ENCODE measurements around the gene TMSB15C. TPM values are rescaled to one million over a fixed set of nuclear protein-coding genes. Genes with fewer than 3 reads are reported as not detected.

Gene TMSB15C
- total and polyA plus RNA-seq, 10 of the 15 experiments (the other 5 are each of a cell fraction or from before 2014, with no cell fraction given) = 0.69 to 10.1 (median 5.3) TPM

DNA sequence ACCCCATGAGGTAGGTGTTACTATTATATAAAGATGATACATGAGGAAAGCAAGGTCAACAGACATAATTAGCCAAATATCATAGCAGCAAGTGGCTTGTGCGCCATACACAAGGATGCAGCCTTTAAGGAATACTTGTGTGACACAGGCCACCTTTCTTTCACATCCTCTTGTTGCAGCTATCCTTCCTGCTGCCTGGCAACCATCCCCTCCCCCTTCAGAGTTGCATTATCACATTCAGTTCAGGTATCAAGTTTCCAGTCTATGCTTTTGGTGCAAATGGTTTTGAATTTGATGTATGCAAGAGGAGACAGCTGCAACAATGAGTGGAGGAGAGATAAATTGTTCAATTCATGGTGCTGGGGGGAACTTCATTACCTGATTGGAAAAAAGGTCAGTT is 42.7 kb upstream of the TMSB15C start:
- in situ Hi-C loops (cut with MboI) (no loop called here), intact Hi-C loops (cut with micrococcal nuclease; ENCODE audit: unreplicated experiment) (no loop called here)
- no TSS peak for BruUV-seq (replicated peaks)
- WGBS (ENCODE audit: insufficient coverage, insufficient replicate concordance, low lambda C conversion rate, missing lambda C conversion rate) = 20% methylated on average over 1 of the region's 1 CpG
- CTCF ChIA-PET = interaction anchor here (1.0 to 1.3 kb wide), 2 partner anchors 12 to 17 kb away, joined by 4 to 5 read pairs; no protein-coding TSS in a partner anchor
- SMC1A ChIA-PET (ENCODE audit: uncharacterized antibody, unreplicated experiment) = interaction anchor here (1.2 kb wide), 1 partner anchor 9 kb away, joined by 3 read pairs; no protein-coding TSS in a partner anchor
- no peaks in the 10 kb centered on the region for H4K20me1 ChIP-seq (ENCODE audit: control insufficient read depth, insufficient read depth)
- H3K27me3 ChIP-seq (replicated peaks in 1 of 2; ENCODE audit: control insufficient read depth in 2 of 2, insufficient read depth in 2 of 2, low read length in 1 of 2) = no peaks in the 10 kb centered on the region
- no peak overlapping the region for H3K9ac ChIP-seq (ENCODE audit: control insufficient read depth, insufficient read depth, low read length)
- no peaks in the 10 kb centered on the region for H3K4me1 ChIP-seq (ENCODE audit: control insufficient read depth, insufficient read depth, low read length)
- RAD21 ChIA-PET (ENCODE audit: unreplicated experiment) = interaction anchor here (1.1 kb wide), 1 partner anchor 20 kb away, joined by 4 read pairs; no protein-coding TSS in a partner anchor
- no peak overlapping the region for H3K27ac ChIP-seq (ENCODE audit: control insufficient read depth, insufficient read depth)
- ATAC-seq = peak; percentile 38
- no peak for FAIRE-seq
- POLR2A ChIA-PET = no interaction called here
- H2AFZ ChIP-seq (ENCODE audit: control insufficient read depth, low read depth, low read length) = no peak overlapping the region
- H3K36me3 ChIP-seq (ENCODE audit: control insufficient read depth in 2 of 2, insufficient read depth in 2 of 2, low read length in 1 of 2) = no peaks in the 10 kb centered on the region
- H3K9me3 ChIP-seq (replicated peaks; ENCODE audit: control insufficient read depth, insufficient read depth, low read length) = no peaks in the 10 kb centered on the region
- DNase-seq (ENCODE audit: low read depth, low spot score) = no peak
- no peak overlapping the region for H3K4me2 ChIP-seq (ENCODE audit: control insufficient read depth, insufficient read depth)
- no peak for TF ChIP-seq RAD51 (IDR thresholded peaks at IDR 0.05)
- no peak for TF ChIP-seq ZNF622 (IDR thresholded peaks at IDR 0.05)
- TF ChIP-seq, protein P1, sequence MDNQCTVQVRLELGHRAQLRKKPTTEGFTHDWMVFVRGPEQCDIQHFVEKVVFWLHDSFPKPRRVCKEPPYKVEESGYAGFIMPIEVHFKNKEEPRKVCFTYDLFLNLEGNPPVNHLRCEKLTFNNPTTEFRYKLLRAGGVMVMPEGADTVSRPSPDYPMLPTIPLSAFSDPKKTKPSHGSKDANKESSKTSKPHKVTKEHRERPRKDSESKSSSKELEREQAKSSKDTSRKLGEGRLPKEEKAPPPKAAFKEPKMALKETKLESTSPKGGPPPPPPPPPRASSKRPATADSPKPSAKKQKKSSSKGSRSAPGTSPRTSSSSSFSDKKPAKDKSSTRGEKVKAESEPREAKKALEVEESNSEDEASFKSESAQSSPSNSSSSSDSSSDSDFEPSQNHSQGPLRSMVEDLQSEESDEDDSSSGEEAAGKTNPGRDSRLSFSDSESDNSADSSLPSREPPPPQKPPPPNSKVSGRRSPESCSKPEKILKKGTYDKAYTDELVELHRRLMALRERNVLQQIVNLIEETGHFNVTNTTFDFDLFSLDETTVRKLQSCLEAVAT (IDR thresholded peaks at IDR 0.05) = no peak
- no peak for TF ChIP-seq CHD4 (IDR thresholded peaks at IDR 0.05)
- no peak for TF ChIP-seq FOXK2 (IDR thresholded peaks at IDR 0.05)
- TF ChIP-seq RBBP5 (conservative IDR thresholded peaks at IDR 0.05) = no peak
- TF ChIP-seq, protein P2, sequence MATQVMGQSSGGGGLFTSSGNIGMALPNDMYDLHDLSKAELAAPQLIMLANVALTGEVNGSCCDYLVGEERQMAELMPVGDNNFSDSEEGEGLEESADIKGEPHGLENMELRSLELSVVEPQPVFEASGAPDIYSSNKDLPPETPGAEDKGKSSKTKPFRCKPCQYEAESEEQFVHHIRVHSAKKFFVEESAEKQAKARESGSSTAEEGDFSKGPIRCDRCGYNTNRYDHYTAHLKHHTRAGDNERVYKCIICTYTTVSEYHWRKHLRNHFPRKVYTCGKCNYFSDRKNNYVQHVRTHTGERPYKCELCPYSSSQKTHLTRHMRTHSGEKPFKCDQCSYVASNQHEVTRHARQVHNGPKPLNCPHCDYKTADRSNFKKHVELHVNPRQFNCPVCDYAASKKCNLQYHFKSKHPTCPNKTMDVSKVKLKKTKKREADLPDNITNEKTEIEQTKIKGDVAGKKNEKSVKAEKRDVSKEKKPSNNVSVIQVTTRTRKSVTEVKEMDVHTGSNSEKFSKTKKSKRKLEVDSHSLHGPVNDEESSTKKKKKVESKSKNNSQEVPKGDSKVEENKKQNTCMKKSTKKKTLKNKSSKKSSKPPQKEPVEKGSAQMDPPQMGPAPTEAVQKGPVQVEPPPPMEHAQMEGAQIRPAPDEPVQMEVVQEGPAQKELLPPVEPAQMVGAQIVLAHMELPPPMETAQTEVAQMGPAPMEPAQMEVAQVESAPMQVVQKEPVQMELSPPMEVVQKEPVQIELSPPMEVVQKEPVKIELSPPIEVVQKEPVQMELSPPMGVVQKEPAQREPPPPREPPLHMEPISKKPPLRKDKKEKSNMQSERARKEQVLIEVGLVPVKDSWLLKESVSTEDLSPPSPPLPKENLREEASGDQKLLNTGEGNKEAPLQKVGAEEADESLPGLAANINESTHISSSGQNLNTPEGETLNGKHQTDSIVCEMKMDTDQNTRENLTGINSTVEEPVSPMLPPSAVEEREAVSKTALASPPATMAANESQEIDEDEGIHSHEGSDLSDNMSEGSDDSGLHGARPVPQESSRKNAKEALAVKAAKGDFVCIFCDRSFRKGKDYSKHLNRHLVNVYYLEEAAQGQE (IDR thresholded peaks at IDR 0.05; ENCODE audit: low read depth, low read length) = no peak
- TF ChIP-seq, protein P3, sequence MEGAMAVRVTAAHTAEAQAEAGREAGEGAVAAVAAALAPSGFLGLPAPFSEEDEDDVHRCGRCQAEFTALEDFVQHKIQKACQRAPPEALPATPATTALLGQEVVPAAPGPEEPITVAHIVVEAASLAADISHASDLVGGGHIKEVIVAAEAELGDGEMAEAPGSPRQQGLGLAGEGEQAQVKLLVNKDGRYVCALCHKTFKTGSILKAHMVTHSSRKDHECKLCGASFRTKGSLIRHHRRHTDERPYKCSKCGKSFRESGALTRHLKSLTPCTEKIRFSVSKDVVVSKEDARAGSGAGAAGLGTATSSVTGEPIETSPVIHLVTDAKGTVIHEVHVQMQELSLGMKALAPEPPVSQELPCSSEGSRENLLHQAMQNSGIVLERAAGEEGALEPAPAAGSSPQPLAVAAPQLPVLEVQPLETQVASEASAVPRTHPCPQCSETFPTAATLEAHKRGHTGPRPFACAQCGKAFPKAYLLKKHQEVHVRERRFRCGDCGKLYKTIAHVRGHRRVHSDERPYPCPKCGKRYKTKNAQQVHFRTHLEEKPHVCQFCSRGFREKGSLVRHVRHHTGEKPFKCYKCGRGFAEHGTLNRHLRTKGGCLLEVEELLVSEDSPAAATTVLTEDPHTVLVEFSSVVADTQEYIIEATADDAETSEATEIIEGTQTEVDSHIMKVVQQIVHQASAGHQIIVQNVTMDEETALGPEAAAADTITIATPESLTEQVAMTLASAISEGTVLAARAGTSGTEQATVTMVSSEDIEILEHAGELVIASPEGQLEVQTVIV (IDR thresholded peaks at IDR 0.05; ENCODE audit: borderline replicate concordance, partially characterized antibody) = no peak
- TF ChIP-seq CEBPB (IDR thresholded peaks at IDR 0.05; ENCODE audit: borderline replicate concordance in 1 of 2, low read depth in 2 of 2, low read length in 2 of 2) = no peak
- no peak for TF ChIP-seq POU2F2 (IDR thresholded peaks at IDR 0.05; ENCODE audit: borderline replicate concordance, low read depth, low read length)
- no peak overlapping the region for H3K4me3 ChIP-seq
- no peaks in the 10 kb centered on the region for H3K79me2 ChIP-seq (ENCODE audit: control insufficient read depth, insufficient read depth, low read length)
